Endothelial cell of umbilical vein (primary cell): ENCODE measurements around the gene FYB1. TPM values are rescaled to one million over a fixed set of nuclear protein-coding genes. Genes with fewer than 3 reads are reported as not detected.

Source experiments
- BruUV-seq: library from RNA; stranded (reverse); fragments of 400-500 nt; replicated peaks from 2 replicates; lab custom pipeline; 2021; lab: Mats Ljungman, UMichigan
- CTCF ChIA-PET: fragments of 300-600, 350-600 bp; sonication (Branson Sonifier 250); formaldehyde crosslinking; loops from one replicate; lab custom pipeline; 2021; ENCODE audit warnings: antibody characterized with exemption, inconsistent platforms; lab: Charles Lee
- POLR2A ChIA-PET: fragments of 300-600, 350-600 bp; sonication (Branson Sonifier 250); formaldehyde crosslinking; loops from one replicate; lab custom pipeline; 2021; ENCODE audit warnings: antibody characterized with exemption, inconsistent platforms; lab: Charles Lee
- DNase-seq: peaks from one replicate; pipeline ENCODE4 v3.0.0-alpha.2; 2011; ENCODE audit warnings: low read depth, low spot score
- FAIRE-seq: peaks from 2 replicates; lab custom pipeline; 2011; peaks lifted over from hg19 to GRCh38; lab: Jason Lieb, UNC
- H2AFZ ChIP-seq: 2 replicates; pipeline ENCODE4 v1.6.0; 2012; ENCODE audit warnings: low read depth, low read length, control low read depth, inconsistent platforms
- H3K27ac ChIP-seq: 2 replicates; pipeline ENCODE4 v1.5.1; 2011; ENCODE audit warnings: low read depth, mild to moderate bottlenecking, control low read depth, low read length, moderate library complexity; ENCODE audit not compliant: insufficient read depth
- H3K27me3 ChIP-seq, 2 experiments: 2 replicates each; pipeline versions ENCODE4 v1.6.0 to v1.6.1; 2011; ENCODE audit warnings: low read length in 2 of 2, mixed read lengths in 1 of 2; ENCODE audit not compliant: control insufficient read depth in 2 of 2, insufficient read depth in 2 of 2
- H3K36me3 ChIP-seq, 2 experiments: 2 replicates in 1 of 2; 3 replicates in 1 of 2; pipeline ENCODE4 v1.5.1; 2011; ENCODE audit warnings: low read length in 2 of 2, mild to moderate bottlenecking in 1 of 2, moderate library complexity in 1 of 2; ENCODE audit not compliant: control insufficient read depth in 2 of 2, insufficient read depth in 2 of 2; ENCODE audit errors: extremely low read depth in 1 of 2
- H3K4me1 ChIP-seq: 3 replicates; pipeline ENCODE4 v1.5.1; 2011; ENCODE audit warnings: mild to moderate bottlenecking, low read length; ENCODE audit not compliant: control insufficient read depth, insufficient read depth; ENCODE audit errors: extremely low read depth
- H3K4me2 ChIP-seq: 2 replicates; pipeline ENCODE4 v1.6.1; 2011; ENCODE audit warnings: low read length, control low read depth, mixed read lengths; ENCODE audit not compliant: insufficient read depth
- H3K4me3 ChIP-seq, 3 experiments: fragments of 200-600 bp in 1 of 3; sonication (generic), shearing (Covaris generic) in 1 of 3; replicated peaks in 1 of 3; 2 replicates each; pipeline ENCODE4 v1.5.1; 2011 to 2016; ENCODE audit warnings: control low read depth in 3 of 3, low read length in 3 of 3, mild to moderate bottlenecking in 2 of 3, inconsistent platforms in 1 of 3, low read depth in 1 of 3, moderate library complexity in 1 of 3; ENCODE audit not compliant: insufficient read depth in 1 of 3
- H3K79me2 ChIP-seq: 2 replicates; pipeline ENCODE4 v1.6.0; 2012; ENCODE audit warnings: low read length, inconsistent platforms; ENCODE audit not compliant: control insufficient read depth, insufficient read depth
- H3K9ac ChIP-seq: replicated peaks from 2 replicates; pipeline ENCODE3; 2011; ENCODE audit warnings: low read length, control low read depth; ENCODE audit not compliant: insufficient read depth; ENCODE audit errors: extremely low read depth
- H3K9me1 ChIP-seq: replicated peaks from 3 replicates; pipeline ENCODE4 v1.6.0; 2011; ENCODE audit warnings: mild to moderate bottlenecking, low read length; ENCODE audit not compliant: control insufficient read depth, insufficient read depth; ENCODE audit errors: extremely low read depth
- H3K9me3 ChIP-seq: replicated peaks from 2 replicates; pipeline ENCODE4 v1.5.1; 2012; ENCODE audit warnings: low read length, inconsistent platforms; ENCODE audit not compliant: control insufficient read depth, insufficient read depth
- H4K20me1 ChIP-seq: replicated peaks from 2 replicates; pipeline ENCODE3; 2011; ENCODE audit warnings: mild to moderate bottlenecking, low read length; ENCODE audit not compliant: control insufficient read depth, insufficient read depth; ENCODE audit errors: extremely low read depth
- EZH2 ChIP-seq: IDR thresholded peaks from 2 replicates; pipeline ENCODE4 v1.6.1; 2012; ENCODE audit warnings: borderline replicate concordance, low read depth, mild to moderate bottlenecking, moderate library complexity, low read length, inconsistent platforms; ENCODE audit not compliant: severe bottlenecking
- FOS ChIP-seq: IDR thresholded peaks from 2 replicates; pipeline ENCODE4 v1.6.1; 2011; ENCODE audit warnings: mild to moderate bottlenecking, low read length, moderate library complexity, borderline replicate concordance; ENCODE audit not compliant: insufficient read depth
- GATA2 ChIP-seq: IDR thresholded peaks from 2 replicates; pipeline ENCODE4 v1.7.0; 2011; ENCODE audit warnings: low read depth, mild to moderate bottlenecking, moderate library complexity, mixed read lengths, low read length; ENCODE audit not compliant: insufficient read length, insufficient read depth
- JUN ChIP-seq: IDR thresholded peaks from 2 replicates; pipeline ENCODE4 v1.6.1; 2011; ENCODE audit warnings: borderline replicate concordance, low read depth; ENCODE audit not compliant: insufficient read length, insufficient read depth
- MYC ChIP-seq: IDR thresholded peaks from one replicate; pipeline ENCODE4 v1.6.1; 2011; ENCODE audit warnings: mild to moderate bottlenecking, low read depth, low read length
- POLR2A ChIP-seq: IDR thresholded peaks from 2 replicates; pipeline ENCODE4 v1.6.1; 2012; ENCODE audit warnings: low read depth, mild to moderate bottlenecking, control low read depth, low read length
- POLR2AphosphoS5 ChIP-seq: IDR thresholded peaks from 2 replicates; pipeline ENCODE4 v1.6.1; 2012; ENCODE audit warnings: low read depth, mild to moderate bottlenecking, control low read depth, low read length, moderate library complexity; ENCODE audit not compliant: insufficient read depth
- dilution Hi-C: fragments of 300-500 bp; cut with MboI; formaldehyde crosslinking; loops from one replicate; pipeline ENCODE4 v1.15.0; 2019; ENCODE audit warnings: low sequenced_read_pairs; ENCODE audit not compliant: extremely low pct_ligation_motif_present
- intact Hi-C: fragments of 100-400 bp; cut with micrococcal nuclease; formaldehyde crosslinking; loops from one replicate; pipeline ENCODE4 v1.10.0; 2022
- polyA plus RNA-seq, 4 experiments: library from polyadenylated mRNA; depleted of rRNA in 3 of 4; stranded (reverse) in 3 of 4; unstranded in 1 of 4; fragments of >200 nt; gene quantifications; 2 replicates each; pipeline versions ENCODE4 v1.2.1 to v1.2.3, GENCODE V29; 2011 to 2012; ENCODE audit warnings: missing spikeins in 1 of 4
- total RNA-seq: library from RNA; stranded (reverse); gene quantifications from 2 replicates; pipeline ENCODE4 v1.2.3, GENCODE V29; 2021
- TF ChIP-seq, protein P1 (sequence below): IDR thresholded peaks from 2 replicates; pipeline ENCODE4 v1.6.1; 2011; ENCODE audit not compliant: insufficient read depth, insufficient read length

The FYB1 gene
- total and polyA plus RNA-seq, 2 donors (not counting 3 experiments of a cell fraction or from before 2014, with no cell fraction given): 0.44 TPM; not detected in 1

DNA sequence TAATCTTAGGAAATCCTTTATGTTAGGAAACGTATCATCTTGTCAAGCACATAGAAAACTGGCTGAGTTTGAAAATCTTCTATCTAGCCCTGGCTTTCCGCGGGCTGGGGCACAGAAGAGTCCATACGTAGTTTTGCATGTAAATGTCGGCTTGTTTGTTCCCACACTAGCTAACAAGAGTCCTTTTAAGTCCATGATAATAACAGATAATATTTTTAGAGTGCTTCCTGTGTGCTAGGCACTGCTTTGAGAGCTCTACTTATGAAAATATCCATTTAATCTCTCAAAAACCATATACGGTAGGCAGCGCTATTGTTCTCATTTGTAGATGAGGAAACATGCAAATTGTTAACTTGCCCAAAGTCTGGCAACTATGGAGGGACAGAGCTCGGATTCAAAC lies 40.5 kb downstream of the FYB1 start:
- Histone ChIP-seq H3K4me3 (no peak overlapping the region), H3K9me1 (no peaks in the 10 kb centered on the region), H3K27ac (no peak overlapping the region), H3K9ac (no peak overlapping the region), H3K4me2 (no peak overlapping the region), H3K36me3 (no peaks in the 10 kb centered on the region), H3K4me1 (no peaks in the 10 kb centered on the region), H4K20me1 (no peaks in the 10 kb centered on the region), H3K27me3 (no peaks in the 10 kb centered on the region), H2AFZ (no peak overlapping the region), H3K9me3 (no peaks in the 10 kb centered on the region), H3K79me2 (no peaks in the 10 kb centered on the region)
- POLR2A ChIA-PET: no interaction called here
- DNase-seq: no peak
- no TSS peak for BruUV-seq
- FAIRE-seq: no peak
- intact Hi-C loops: no loop called here
- dilution Hi-C loops: no loop called here
- CTCF ChIA-PET: no interaction called here
- TF ChIP-seq EZH2: no peak
- TF ChIP-seq POLR2A: no peak
- TF ChIP-seq POLR2AphosphoS5: no peak
- TF ChIP-seq FOS: no peak
- no peak for TF ChIP-seq JUN
- TF ChIP-seq, protein P1, sequence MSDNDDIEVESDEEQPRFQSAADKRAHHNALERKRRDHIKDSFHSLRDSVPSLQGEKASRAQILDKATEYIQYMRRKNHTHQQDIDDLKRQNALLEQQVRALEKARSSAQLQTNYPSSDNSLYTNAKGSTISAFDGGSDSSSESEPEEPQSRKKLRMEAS: no peak
- TF ChIP-seq MYC: no peak
- no peak for TF ChIP-seq GATA2

DNA sequence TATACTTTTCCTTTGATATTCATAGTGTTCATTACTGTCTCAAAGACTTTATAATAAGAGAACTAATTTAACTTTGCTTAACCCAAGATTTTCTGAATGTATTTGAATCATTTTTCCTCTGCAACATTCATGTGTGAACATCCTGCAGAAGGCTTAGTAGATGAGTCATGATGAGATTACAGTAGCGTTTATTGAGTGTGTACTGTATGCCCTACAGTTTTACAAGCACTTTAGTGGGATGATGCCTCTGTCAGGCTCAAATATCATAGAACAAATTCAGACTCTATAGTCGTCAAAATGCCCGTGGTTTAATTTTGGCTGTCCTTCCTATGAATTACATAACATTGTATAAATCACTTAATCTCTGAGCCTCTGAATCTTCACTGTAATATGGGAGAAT lies 41.2 kb downstream of the FYB1 start:
- Histone ChIP-seq H3K36me3 (no peaks in the 10 kb centered on the region), H2AFZ (no peak overlapping the region), H3K4me2 (no peak overlapping the region), H3K9me3 (no peaks in the 10 kb centered on the region), H3K79me2 (no peaks in the 10 kb centered on the region), H3K27ac (no peak overlapping the region), H3K4me1 (no peaks in the 10 kb centered on the region), H3K27me3 (no peaks in the 10 kb centered on the region), H3K9me1 (no peaks in the 10 kb centered on the region), H3K4me3 (no peak overlapping the region), H3K9ac (no peak overlapping the region), H4K20me1 (no peaks in the 10 kb centered on the region)
- intact Hi-C loops: no loop called here
- FAIRE-seq (peak; percentile 77), DNase-seq (no peak)
- TF ChIP-seq POLR2A (no peak), FOS (peak; percentile 51)
- ChIA-PET POLR2A (no interaction called here), CTCF (interaction anchor here (1.0 to 1.2 kb wide), 2 partner anchors 9 to 106 kb away, joined by 3 read pairs; no protein-coding TSS in a partner anchor)
- no TSS peak for BruUV-seq
- dilution Hi-C loops: no loop called here
